ENCODE data around the gene IL19. TPM values are rescaled to one million over a fixed set of nuclear protein-coding genes. Genes with fewer than 3 reads are reported as not detected.

Gene IL19
- total RNA-seq, result not detected in 2 replicates

GRCh38 chr1:206770531-206771337 lies at the start of gene IL19:
IL19 (plus strand) TSS chr1:206770773; CDS start chr1:206836663, 65,890 bp downstream.

GRCh38 chr1:206772243-206772937 lies 1.8 kb downstream of the IL19 start, which contains the start of gene IL10:
IL10 (minus strand) TSS chr1:206772494; CDS start chr1:206772435, 59 bp downstream.

GRCh38 chr1:206864939-206865671 lies 94.5 kb downstream of the IL19 start, which contains the start of gene IL20:
IL20 (plus strand) TSS chr1:206865623; CDS start chr1:206865853, 230 bp downstream.

Other genes starting within 250 kb of the IL19 start
- 43.3 and 47.2 TPM in 2 replicates for gene EIF2D, start 158.3 kb upstream of the IL19 start, total RNA-seq
- 22.6 and 24.9 TPM in 2 replicates for gene DYRK3, start 135.2 kb upstream of the IL19 start, total RNA-seq
- gene MAPKAPK2, start 85.9 kb upstream of the IL19 start, total RNA-seq, result 29.4 and 36.5 TPM in 2 replicates
- not detected in 2 replicates for gene IL10, start 1.7 kb downstream of the IL19 start, total RNA-seq
- not detected in 2 replicates for gene IL20, start 94.8 kb downstream of the IL19 start, total RNA-seq
- gene IL24, start 126.7 kb downstream of the IL19 start, total RNA-seq, result not detected in 2 replicates
- gene FCMR, start 151.2 kb downstream of the IL19 start, total RNA-seq, result 0.33 TPM in 1 of 2 replicates, not detected in the other
- not detected in 2 replicates for gene PIGR, start 175.7 kb downstream of the IL19 start, total RNA-seq
- gene FCAMR, start 199.7 kb downstream of the IL19 start, total RNA-seq, result not detected in 2 replicates

Measured in dermis lymphatic vessel endothelial cell (primary cell).